Central memory CD8-positive, alpha-beta T cell (primary cell): Measurements from ENCODE around the gene ANO1.

Experiments used
- ATAC-seq: fragments of 150-1000 bp; cut with Tn5 transposase; replicated peaks from 2 replicates; pipeline ENCODE4 v1.10.0; 2022; ENCODE audit warnings: mild to moderate bottlenecking, moderate FRiP score, moderate number of reproducible peaks; ENCODE audit not compliant: poor library complexity, severe bottlenecking; ENCODE audit errors: extremely low read depth
- DNase-seq, 2 donors: peaks; one replicate each; pipeline ENCODE4 v3.0.0; 2021; ENCODE audit warnings: low spot score in 2 of 2
- H3K27ac Mint-ChIP-seq: one replicate; pipeline ENCODE4 v1.8.0; 2022; ENCODE audit warnings: low read depth, mild to moderate bottlenecking, moderate library complexity, mixed read lengths
- H3K27me3 Mint-ChIP-seq: one replicate; pipeline ENCODE4 v1.8.0; 2022; ENCODE audit warnings: mixed read lengths
- H3K36me3 Mint-ChIP-seq: one replicate; pipeline ENCODE4 v1.8.0; 2022; ENCODE audit warnings: mild to moderate bottlenecking, moderate library complexity, mixed read lengths; ENCODE audit not compliant: insufficient read depth
- H3K4me1 Mint-ChIP-seq: one replicate; pipeline ENCODE4 v1.8.0; 2022; ENCODE audit warnings: mixed read lengths
- H3K4me3 Mint-ChIP-seq: one replicate; pipeline ENCODE4 v1.8.0; 2022; ENCODE audit warnings: mild to moderate bottlenecking, moderate library complexity, mixed read lengths
- H3K9me3 Mint-ChIP-seq: one replicate; pipeline ENCODE4 v1.8.0; 2022; ENCODE audit warnings: mixed read lengths

ANO1 gene

GRCh38 chr11:70038034-70038834, 39.9 kb upstream of the ANO1 start:
- no peak overlapping the region for H3K4me3 Mint-ChIP-seq
- H3K27me3 Mint-ChIP-seq: peaks cover 74% of the 10 kb centered on the region
- ATAC-seq: no peak
- H3K9me3 Mint-ChIP-seq: peaks cover 10% of the 10 kb centered on the region
- no peaks in the 10 kb centered on the region for H3K36me3 Mint-ChIP-seq
- no peaks in the 10 kb centered on the region for H3K4me1 Mint-ChIP-seq
- no peak overlapping the region for H3K27ac Mint-ChIP-seq
- DNase-seq: no peak

DNA sequence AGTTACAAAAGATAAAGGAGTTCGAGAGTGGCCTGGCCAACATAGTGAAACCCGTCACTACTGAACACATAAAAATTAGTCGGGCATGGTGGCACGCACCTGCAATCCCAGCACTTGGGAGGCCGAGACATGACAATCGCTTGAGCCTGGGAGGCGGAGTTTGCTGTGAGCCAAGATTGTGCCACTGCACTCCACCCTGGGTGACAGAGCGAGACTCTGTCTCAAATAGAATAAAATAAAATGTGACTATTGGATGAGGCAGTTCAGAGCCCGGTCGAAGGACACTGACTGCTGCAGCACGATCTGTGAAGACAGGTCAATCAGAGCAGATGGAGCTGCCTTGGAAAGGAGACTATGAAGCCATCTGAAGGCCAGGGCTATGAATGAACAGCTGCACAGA, 37.7 kb upstream of the ANO1 start:
- H3K27ac Mint-ChIP-seq: no peak overlapping the region
- peaks cover 76% of the 10 kb centered on the region for H3K27me3 Mint-ChIP-seq
- no peak overlapping the region for H3K4me3 Mint-ChIP-seq
- ATAC-seq: no peak
- no peaks in the 10 kb centered on the region for H3K36me3 Mint-ChIP-seq
- no peaks in the 10 kb centered on the region for H3K4me1 Mint-ChIP-seq
- peaks cover 10% of the 10 kb centered on the region for H3K9me3 Mint-ChIP-seq
- no peak for DNase-seq

DNA sequence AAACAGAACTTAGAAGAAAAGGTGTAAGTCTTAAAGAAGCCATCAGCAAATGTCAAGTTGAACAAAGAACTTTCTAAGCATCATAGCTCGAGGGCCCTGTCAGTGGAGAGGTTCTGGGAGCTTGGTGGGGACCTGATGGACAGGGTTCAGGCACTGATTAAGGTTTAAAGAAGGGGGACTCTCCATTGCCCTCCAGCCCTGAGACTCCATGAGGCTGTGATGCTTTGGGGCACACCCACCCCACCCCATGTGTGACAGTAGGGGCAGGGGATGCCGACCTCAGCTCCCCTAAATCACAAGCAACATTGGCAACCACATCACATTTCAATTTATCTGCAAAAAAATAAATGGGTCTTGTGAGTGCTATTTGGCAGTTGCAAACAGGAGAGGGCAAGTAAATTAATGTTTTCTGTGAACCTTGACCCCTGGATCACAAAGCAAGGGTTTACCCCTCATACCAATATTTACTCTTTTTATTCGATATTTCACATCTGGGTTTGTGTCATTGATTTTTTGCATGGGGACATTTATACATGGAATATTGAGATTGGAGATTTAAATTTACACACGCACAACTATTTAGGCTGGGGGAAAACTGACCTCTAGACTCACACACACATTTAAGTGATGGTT, 37.1 kb upstream of the ANO1 start:
- peaks cover 10% of the 10 kb centered on the region for H3K9me3 Mint-ChIP-seq
- no peaks in the 10 kb centered on the region for H3K4me1 Mint-ChIP-seq
- peaks cover 77% of the 10 kb centered on the region for H3K27me3 Mint-ChIP-seq
- H3K4me3 Mint-ChIP-seq: no peak overlapping the region
- no peaks in the 10 kb centered on the region for H3K36me3 Mint-ChIP-seq
- DNase-seq (no peak), ATAC-seq (no peak)
- H3K27ac Mint-ChIP-seq: no peak overlapping the region

DNA sequence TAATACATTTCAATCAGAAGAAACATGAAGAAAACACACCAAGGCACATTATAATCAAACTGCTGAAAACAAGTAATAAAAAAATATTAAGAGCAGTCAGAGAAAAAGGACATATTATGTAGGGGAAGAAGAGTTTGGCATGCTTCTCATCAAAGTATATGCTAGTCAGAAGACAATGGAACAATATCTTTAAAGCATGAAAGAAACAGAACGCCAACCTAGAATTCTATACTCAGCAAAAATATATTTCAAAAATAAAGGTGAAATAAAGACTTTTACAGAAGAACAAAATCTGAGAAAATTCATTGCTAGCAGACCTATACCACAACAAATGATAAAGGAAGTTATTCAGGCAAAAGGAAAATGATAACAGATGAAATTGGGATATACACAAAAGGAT, 34.6 kb upstream of the ANO1 start:
- Mint-ChIP-seq H3K9me3 (peaks cover 10% of the 10 kb centered on the region), H3K27ac (no peak overlapping the region), H3K36me3 (no peaks in the 10 kb centered on the region), H3K4me3 (no peak overlapping the region), H3K4me1 (no peaks in the 10 kb centered on the region), H3K27me3 (peaks cover 65% of the 10 kb centered on the region)
- no peak for ATAC-seq
- no peak for DNase-seq

GRCh38 chr11:70046089-70046488, 32.0 kb upstream of the ANO1 start:
- H3K27ac Mint-ChIP-seq: no peak overlapping the region

GRCh38 chr11:70048279-70049024, 29.7 kb upstream of the ANO1 start:
- DNase-seq (no peak), ATAC-seq (no peak)
- no peaks in the 10 kb centered on the region for H3K9me3 Mint-ChIP-seq
- H3K27me3 Mint-ChIP-seq: peaks cover 70% of the 10 kb centered on the region
- H3K36me3 Mint-ChIP-seq: no peaks in the 10 kb centered on the region
- H3K4me1 Mint-ChIP-seq: no peaks in the 10 kb centered on the region
- no peak overlapping the region for H3K27ac Mint-ChIP-seq
- H3K4me3 Mint-ChIP-seq: no peak overlapping the region

More at GRCh38 chr11:70046089-70046488, 32.0 kb upstream of the ANO1 start:
- H3K4me1 Mint-ChIP-seq: no peaks in the 10 kb centered on the region
- DNase-seq (no peak), ATAC-seq (no peak)
- no peaks in the 10 kb centered on the region for H3K36me3 Mint-ChIP-seq
- peaks cover 71% of the 10 kb centered on the region for H3K27me3 Mint-ChIP-seq
- no peak overlapping the region for H3K4me3 Mint-ChIP-seq
- peaks cover 10% of the 10 kb centered on the region for H3K9me3 Mint-ChIP-seq

GRCh38 chr11:70049045-70049444, 29.1 kb upstream of the ANO1 start:
- H3K36me3 Mint-ChIP-seq: no peaks in the 10 kb centered on the region
- H3K4me3 Mint-ChIP-seq: no peak overlapping the region
- ATAC-seq (no peak), DNase-seq (no peak)
- peaks cover 75% of the 10 kb centered on the region for H3K27me3 Mint-ChIP-seq
- H3K9me3 Mint-ChIP-seq: no peaks in the 10 kb centered on the region
- no peaks in the 10 kb centered on the region for H3K4me1 Mint-ChIP-seq
- H3K27ac Mint-ChIP-seq: no peak overlapping the region

GRCh38 chr11:70050243-70050642, 27.9 kb upstream of the ANO1 start:
- ATAC-seq (no peak), DNase-seq (no peak)
- peaks cover 69% of the 10 kb centered on the region for H3K27me3 Mint-ChIP-seq
- no peak overlapping the region for H3K27ac Mint-ChIP-seq
- H3K36me3 Mint-ChIP-seq: no peaks in the 10 kb centered on the region
- H3K4me3 Mint-ChIP-seq: no peak overlapping the region
- H3K9me3 Mint-ChIP-seq: no peaks in the 10 kb centered on the region
- H3K4me1 Mint-ChIP-seq: no peaks in the 10 kb centered on the region

GRCh38 chr11:70054004-70054403, 24.1 kb upstream of the ANO1 start:
- H3K4me1 Mint-ChIP-seq: no peaks in the 10 kb centered on the region
- H3K9me3 Mint-ChIP-seq: peaks cover 4% of the 10 kb centered on the region
- peaks cover 82% of the 10 kb centered on the region for H3K27me3 Mint-ChIP-seq
- ATAC-seq: no peak
- DNase-seq: no peak
- H3K36me3 Mint-ChIP-seq: no peaks in the 10 kb centered on the region
- H3K4me3 Mint-ChIP-seq: no peak overlapping the region
- no peak overlapping the region for H3K27ac Mint-ChIP-seq

DNA sequence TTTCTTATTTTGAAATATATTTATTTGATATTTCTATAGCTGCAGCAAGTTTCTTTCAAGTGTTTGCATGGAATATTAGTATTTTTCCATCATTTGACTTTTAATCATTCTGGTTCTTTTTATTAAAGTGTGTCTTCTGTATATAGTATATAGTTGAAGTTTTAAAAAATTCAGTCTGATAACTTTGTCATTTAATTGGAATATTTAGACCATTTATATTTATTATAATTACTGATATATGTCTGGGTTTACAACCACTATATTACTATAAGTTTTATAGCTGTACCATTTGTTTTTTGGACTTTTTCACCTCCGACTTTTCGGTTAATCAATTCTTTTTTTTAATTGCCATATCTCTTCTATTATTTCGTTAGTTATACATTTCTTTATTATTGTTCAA, 22.7 kb upstream of the ANO1 start:
- Mint-ChIP-seq H3K27ac (no peak overlapping the region), H3K36me3 (no peaks in the 10 kb centered on the region), H3K27me3 (peaks cover 69% of the 10 kb centered on the region), H3K4me3 (no peak overlapping the region), H3K9me3 (peaks cover 4% of the 10 kb centered on the region), H3K4me1 (no peaks in the 10 kb centered on the region)
- no peak for ATAC-seq
- no peak for DNase-seq

DNA sequence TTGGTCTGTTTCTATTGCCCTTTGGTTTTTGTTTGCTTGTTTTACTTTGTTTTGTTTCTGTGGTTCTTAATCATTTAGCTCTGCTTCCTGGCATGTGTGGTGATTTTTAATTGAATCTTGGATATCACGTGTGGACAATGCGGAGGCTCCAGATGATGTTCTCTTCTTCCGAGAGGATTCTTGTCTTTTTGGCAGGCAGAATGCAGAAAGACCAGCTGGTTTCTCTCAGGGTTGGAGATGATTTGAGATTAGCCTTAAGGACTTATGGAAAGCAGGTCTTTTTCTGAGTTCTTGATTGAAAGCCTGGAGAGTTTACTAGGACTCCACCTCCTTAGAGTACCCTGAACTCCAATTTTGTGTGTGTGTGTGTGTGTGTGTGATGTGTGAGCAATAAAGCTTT, 21.0 kb upstream of the ANO1 start:
- Mint-ChIP-seq H3K4me1 (no peaks in the 10 kb centered on the region), H3K4me3 (no peak overlapping the region), H3K9me3 (peaks cover 4% of the 10 kb centered on the region), H3K27ac (no peak overlapping the region), H3K36me3 (no peaks in the 10 kb centered on the region), H3K27me3 (peaks cover 52% of the 10 kb centered on the region)
- DNase-seq (no peak), ATAC-seq (no peak)

GRCh38 chr11:70059971-70060370, 18.1 kb upstream of the ANO1 start:
- Mint-ChIP-seq H3K9me3 (peaks cover 4% of the 10 kb centered on the region), H3K4me3 (no peak overlapping the region), H3K36me3 (no peaks in the 10 kb centered on the region), H3K27me3 (peaks cover 43% of the 10 kb centered on the region), H3K4me1 (no peaks in the 10 kb centered on the region), H3K27ac (no peak overlapping the region)
- no peak for ATAC-seq
- DNase-seq: no peak
